HG03469 (cell line): Measurements from ENCODE around the gene EFHC2.

Experiments used
- ATAC-seq: cut with Tn5 transposase; IDR thresholded peaks from one replicate; pipeline ENCODE4 v1.9.1; 2021; ENCODE audit warnings: mild to moderate bottlenecking, moderate library complexity, moderate number of reproducible peaks; ENCODE audit not compliant: unreplicated experiment

Gene EFHC2

GRCh38 chrX:44157283-44157682, 186.2 kb downstream of the EFHC2 start:
- no peak for ATAC-seq

- no peak for ATAC-seq
Observed at GRCh38 chrX:44156726-44157125, 186.7 kb downstream of the EFHC2 start.

GRCh38 chrX:44155126-44155525, 188.3 kb downstream of the EFHC2 start:
- no peak for ATAC-seq

- ATAC-seq = no peak
Observed at GRCh38 chrX:44152852-44153251, 190.6 kb downstream of the EFHC2 start.

- ATAC-seq = no peak
Observed at GRCh38 chrX:44147130-44147529, 196.3 kb downstream of the EFHC2 start.

GRCh38 chrX:44144177-44144945, 199.1 kb downstream of the EFHC2 start:
- ATAC-seq = no peak

- no peak for ATAC-seq
Observed at GRCh38 chrX:44143061-44143602, 200.3 kb downstream of the EFHC2 start.

GRCh38 chrX:44130189-44130588, 213.3 kb downstream of the EFHC2 start:
- no peak for ATAC-seq

- ATAC-seq = no peak
Observed at GRCh38 chrX:44113337-44113736, 230.1 kb downstream of the EFHC2 start.

- ATAC-seq = no peak
Observed at GRCh38 chrX:44106864-44107263, 236.6 kb downstream of the EFHC2 start.

GRCh38 chrX:44105228-44105913, 238.1 kb downstream of the EFHC2 start:
- no peak for ATAC-seq

GRCh38 chrX:44104699-44105098, 238.8 kb downstream of the EFHC2 start:
- ATAC-seq = no peak

- ATAC-seq = no peak
Observed at GRCh38 chrX:44101281-44101680, 242.2 kb downstream of the EFHC2 start.

GRCh38 chrX:44099366-44099765, 244.1 kb downstream of the EFHC2 start:
- no peak for ATAC-seq
